A172 (cell line): ENCODE data around the gene CDH4. TPM values are rescaled to one million over a fixed set of nuclear protein-coding genes. Genes with fewer than 3 reads are reported as not detected.

Experiments used
- DNase-seq: peaks from one replicate; pipeline ENCODE4 v3.0.0-alpha.2; 2015; ENCODE audit warnings: low spot score
- total RNA-seq: library from RNA; depleted of rRNA; stranded (reverse); fragments of >200 nt; shearing (Covaris generic); gene quantifications from 2 replicates; pipeline ENCODE4 v1.2.3, GENCODE V29; 2014

CDH4 gene
- total RNA-seq, 1 experiment from 2014 or later, result 5.5 TPM

- DNase-seq, result no peak
These were observed 29.3 kb downstream of the CDH4 start for GRCh38 chr20:61281286-61281795.

- DNase-seq, result no peak
These were observed 32.7 kb downstream of the CDH4 start for GRCh38 chr20:61284752-61285151.

- DNase-seq, result no peak
These were observed 33.1 kb downstream of the CDH4 start for GRCh38 chr20:61285152-61285645.

- DNase-seq, result no peak
These were observed 33.6 kb downstream of the CDH4 start for GRCh38 chr20:61285691-61286090.

- no peak for DNase-seq
These were observed 35.7 kb downstream of the CDH4 start for GRCh38 chr20:61287583-61288275.

GRCh38 chr20:61288331-61288784 lies 36.3 kb downstream of the CDH4 start:
- DNase-seq, result no peak

GRCh38 chr20:61289166-61289565 lies 37.1 kb downstream of the CDH4 start:
- DNase-seq, result no peak

- DNase-seq, result no peak
These were observed 38.7 kb downstream of the CDH4 start for GRCh38 chr20:61290721-61291120.

GRCh38 chr20:61291166-61291829 lies 39.2 kb downstream of the CDH4 start:
- DNase-seq, result no peak

- DNase-seq, result no peak
These were observed 40.3 kb downstream of the CDH4 start for GRCh38 chr20:61292391-61292790.

- no peak for DNase-seq
These were observed 41.0 kb downstream of the CDH4 start for GRCh38 chr20:61292821-61293612.

GRCh38 chr20:61293951-61294350 lies 41.9 kb downstream of the CDH4 start:
- no peak for DNase-seq

GRCh38 chr20:61295249-61295648 lies 43.2 kb downstream of the CDH4 start:
- DNase-seq, result no peak

- peak; percentile 58 for DNase-seq
These were observed 43.9 kb downstream of the CDH4 start for GRCh38 chr20:61295682-61296628.

GRCh38 chr20:61296629-61297019 lies 44.6 kb downstream of the CDH4 start:
- peak; percentile 13 for DNase-seq

- DNase-seq, result no peak
These were observed 45.4 kb downstream of the CDH4 start for GRCh38 chr20:61297491-61297890.

- DNase-seq, result peak; percentile 96
These were observed 45.9 kb downstream of the CDH4 start for GRCh38 chr20:61297986-61298385.

- DNase-seq, result no peak
These were observed 46.6 kb downstream of the CDH4 start for GRCh38 chr20:61298661-61299060.

- no peak for DNase-seq
These were observed 47.0 kb downstream of the CDH4 start for GRCh38 chr20:61299104-61299503.

- no peak for DNase-seq
These were observed 47.6 kb downstream of the CDH4 start for GRCh38 chr20:61299618-61300017.

- DNase-seq, result no peak
These were observed 48.2 kb downstream of the CDH4 start for GRCh38 chr20:61300293-61300692.
